Endothelial cell of umbilical vein (primary cell): ENCODE results near the gene SLC27A6. TPM values are rescaled to one million over a fixed set of nuclear protein-coding genes. Genes with fewer than 3 reads are reported as not detected.

Experiments used
- BruUV-seq: library from RNA; stranded (reverse); fragments of 400-500 nt; replicated peaks from 2 replicates; lab custom pipeline; 2021; lab: Mats Ljungman, UMichigan
- CTCF ChIA-PET: fragments of 300-600, 350-600 bp; sonication (Branson Sonifier 250); formaldehyde crosslinking; loops from one replicate; lab custom pipeline; 2021; ENCODE audit warnings: antibody characterized with exemption, inconsistent platforms; lab: Charles Lee
- POLR2A ChIA-PET: fragments of 300-600, 350-600 bp; sonication (Branson Sonifier 250); formaldehyde crosslinking; loops from one replicate; lab custom pipeline; 2021; ENCODE audit warnings: antibody characterized with exemption, inconsistent platforms; lab: Charles Lee
- DNase-seq: peaks from one replicate; pipeline ENCODE4 v3.0.0-alpha.2; 2011; ENCODE audit warnings: low read depth, low spot score
- FAIRE-seq: peaks from 2 replicates; lab custom pipeline; 2011; peaks lifted over from hg19 to GRCh38; lab: Jason Lieb, UNC
- H2AFZ ChIP-seq: 2 replicates; pipeline ENCODE4 v1.6.0; 2012; ENCODE audit warnings: low read depth, low read length, control low read depth, inconsistent platforms
- H3K27ac ChIP-seq: 2 replicates; pipeline ENCODE4 v1.5.1; 2011; ENCODE audit warnings: low read depth, mild to moderate bottlenecking, control low read depth, low read length, moderate library complexity; ENCODE audit not compliant: insufficient read depth
- H3K27me3 ChIP-seq, 2 experiments: 2 replicates each; pipeline versions ENCODE4 v1.6.0 to v1.6.1; 2011; ENCODE audit warnings: low read length in 2 of 2, mixed read lengths in 1 of 2; ENCODE audit not compliant: control insufficient read depth in 2 of 2, insufficient read depth in 2 of 2
- H3K36me3 ChIP-seq, 2 experiments: 2 replicates in 1 of 2; 3 replicates in 1 of 2; pipeline ENCODE4 v1.5.1; 2011; ENCODE audit warnings: low read length in 2 of 2, mild to moderate bottlenecking in 1 of 2, moderate library complexity in 1 of 2; ENCODE audit not compliant: control insufficient read depth in 2 of 2, insufficient read depth in 2 of 2; ENCODE audit errors: extremely low read depth in 1 of 2
- H3K4me1 ChIP-seq: 3 replicates; pipeline ENCODE4 v1.5.1; 2011; ENCODE audit warnings: mild to moderate bottlenecking, low read length; ENCODE audit not compliant: control insufficient read depth, insufficient read depth; ENCODE audit errors: extremely low read depth
- H3K4me2 ChIP-seq: 2 replicates; pipeline ENCODE4 v1.6.1; 2011; ENCODE audit warnings: low read length, control low read depth, mixed read lengths; ENCODE audit not compliant: insufficient read depth
- H3K4me3 ChIP-seq, 3 experiments: fragments of 200-600 bp in 1 of 3; sonication (generic), shearing (Covaris generic) in 1 of 3; replicated peaks in 1 of 3; 2 replicates each; pipeline ENCODE4 v1.5.1; 2011 to 2016; ENCODE audit warnings: control low read depth in 3 of 3, low read length in 3 of 3, mild to moderate bottlenecking in 2 of 3, inconsistent platforms in 1 of 3, low read depth in 1 of 3, moderate library complexity in 1 of 3; ENCODE audit not compliant: insufficient read depth in 1 of 3
- H3K79me2 ChIP-seq: 2 replicates; pipeline ENCODE4 v1.6.0; 2012; ENCODE audit warnings: low read length, inconsistent platforms; ENCODE audit not compliant: control insufficient read depth, insufficient read depth
- H3K9ac ChIP-seq: replicated peaks from 2 replicates; pipeline ENCODE3; 2011; ENCODE audit warnings: low read length, control low read depth; ENCODE audit not compliant: insufficient read depth; ENCODE audit errors: extremely low read depth
- H3K9me1 ChIP-seq: replicated peaks from 3 replicates; pipeline ENCODE4 v1.6.0; 2011; ENCODE audit warnings: mild to moderate bottlenecking, low read length; ENCODE audit not compliant: control insufficient read depth, insufficient read depth; ENCODE audit errors: extremely low read depth
- H3K9me3 ChIP-seq: replicated peaks from 2 replicates; pipeline ENCODE4 v1.5.1; 2012; ENCODE audit warnings: low read length, inconsistent platforms; ENCODE audit not compliant: control insufficient read depth, insufficient read depth
- H4K20me1 ChIP-seq: replicated peaks from 2 replicates; pipeline ENCODE3; 2011; ENCODE audit warnings: mild to moderate bottlenecking, low read length; ENCODE audit not compliant: control insufficient read depth, insufficient read depth; ENCODE audit errors: extremely low read depth
- EZH2 ChIP-seq: IDR thresholded peaks from 2 replicates; pipeline ENCODE4 v1.6.1; 2012; ENCODE audit warnings: borderline replicate concordance, low read depth, mild to moderate bottlenecking, moderate library complexity, low read length, inconsistent platforms; ENCODE audit not compliant: severe bottlenecking
- JUN ChIP-seq: IDR thresholded peaks from 2 replicates; pipeline ENCODE4 v1.6.1; 2011; ENCODE audit warnings: borderline replicate concordance, low read depth; ENCODE audit not compliant: insufficient read length, insufficient read depth
- POLR2AphosphoS5 ChIP-seq: IDR thresholded peaks from 2 replicates; pipeline ENCODE4 v1.6.1; 2012; ENCODE audit warnings: low read depth, mild to moderate bottlenecking, control low read depth, low read length, moderate library complexity; ENCODE audit not compliant: insufficient read depth
- dilution Hi-C: fragments of 300-500 bp; cut with MboI; formaldehyde crosslinking; loops from one replicate; pipeline ENCODE4 v1.15.0; 2019; ENCODE audit warnings: low sequenced_read_pairs; ENCODE audit not compliant: extremely low pct_ligation_motif_present
- intact Hi-C: fragments of 100-400 bp; cut with micrococcal nuclease; formaldehyde crosslinking; loops from one replicate; pipeline ENCODE4 v1.10.0; 2022
- polyA plus RNA-seq, 4 experiments: library from polyadenylated mRNA; depleted of rRNA in 3 of 4; stranded (reverse) in 3 of 4; unstranded in 1 of 4; fragments of >200 nt; gene quantifications; 2 replicates each; pipeline versions ENCODE4 v1.2.1 to v1.2.3, GENCODE V29; 2011 to 2012; ENCODE audit warnings: missing spikeins in 1 of 4
- total RNA-seq: library from RNA; stranded (reverse); gene quantifications from 2 replicates; pipeline ENCODE4 v1.2.3, GENCODE V29; 2021
- TF ChIP-seq, protein P1 (sequence below): IDR thresholded peaks from 2 replicates; pipeline ENCODE4 v1.6.1; 2011; ENCODE audit not compliant: insufficient read depth, insufficient read length
- TF ChIP-seq, protein P2 (sequence below), 2 donors: IDR thresholded peaks; 1 replicate in 1 of 2; 2 replicates in 1 of 2; pipeline ENCODE4 v1.5.1; 2011; ENCODE audit warnings: low read length in 2 of 2, mild to moderate bottlenecking in 2 of 2, moderate library complexity in 2 of 2, control low read depth in 1 of 2, inconsistent platforms in 1 of 2, low read depth in 1 of 2; ENCODE audit not compliant: insufficient read depth in 1 of 2; ENCODE audit errors: extremely low read depth in 1 of 2

The SLC27A6 gene
- total and polyA plus RNA-seq, 2 donors (not counting 3 experiments of a cell fraction or from before 2014, with no cell fraction given), result 0.10 TPM; not detected in 1

DNA sequence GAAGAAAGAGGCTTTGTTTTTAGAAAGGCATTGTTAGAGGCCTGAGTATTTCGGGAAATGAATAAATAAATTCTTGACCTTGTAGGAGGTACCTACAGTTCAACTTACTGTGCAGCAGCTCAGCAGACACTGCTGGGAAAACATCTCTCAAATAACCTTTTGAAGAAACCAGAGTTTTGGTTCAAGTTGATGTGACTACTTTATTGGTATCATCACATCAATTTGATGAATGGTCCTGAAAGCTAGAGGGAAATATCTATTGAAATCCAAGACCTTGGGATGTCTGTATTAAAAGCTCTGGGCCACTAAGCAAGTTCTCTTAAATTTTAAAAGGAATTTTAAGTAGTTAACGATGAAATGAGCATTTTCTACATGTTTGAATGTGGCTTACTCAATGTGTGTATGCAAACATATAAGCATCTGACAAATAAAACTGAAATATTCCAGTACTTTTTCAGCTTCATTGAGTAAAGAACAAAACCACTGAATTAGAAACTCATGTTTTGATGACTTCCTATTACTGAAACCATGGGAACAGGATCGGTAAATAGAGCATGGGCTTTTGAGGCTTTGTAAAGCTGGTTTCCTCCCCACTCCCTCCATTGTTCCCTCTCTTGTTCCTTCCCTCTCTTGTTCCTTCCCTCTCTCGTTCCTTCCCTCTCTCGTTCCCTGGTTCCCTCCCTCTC lies 36.7 kb downstream of the SLC27A6 start:
- H3K9ac ChIP-seq, result no peak overlapping the region
- H3K27me3 ChIP-seq, result no peaks in the 10 kb centered on the region
- no TSS peak for BruUV-seq
- no peak overlapping the region for H2AFZ ChIP-seq
- intact Hi-C loops, result loop anchor here (2.0 kb wide), 1 partner anchor 21 kb away; no protein-coding TSS in a partner anchor
- H3K9me3 ChIP-seq, result no peaks in the 10 kb centered on the region
- DNase-seq (no peak), FAIRE-seq (no peak)
- no peaks in the 10 kb centered on the region for H3K9me1 ChIP-seq
- no peaks in the 10 kb centered on the region for H4K20me1 ChIP-seq
- no peaks in the 10 kb centered on the region for H3K4me1 ChIP-seq
- dilution Hi-C loops, result no loop called here
- no peaks in the 10 kb centered on the region for H3K36me3 ChIP-seq
- CTCF ChIA-PET, result no interaction called here
- H3K79me2 ChIP-seq, result no peaks in the 10 kb centered on the region
- H3K27ac ChIP-seq, result no peak overlapping the region
- no peak overlapping the region for H3K4me3 ChIP-seq
- POLR2A ChIA-PET, result no interaction called here
- TF ChIP-seq, protein P1, sequence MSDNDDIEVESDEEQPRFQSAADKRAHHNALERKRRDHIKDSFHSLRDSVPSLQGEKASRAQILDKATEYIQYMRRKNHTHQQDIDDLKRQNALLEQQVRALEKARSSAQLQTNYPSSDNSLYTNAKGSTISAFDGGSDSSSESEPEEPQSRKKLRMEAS, result no peak
- no peak for TF ChIP-seq EZH2
- TF ChIP-seq POLR2AphosphoS5, result no peak
- TF ChIP-seq JUN, result no peak
- TF ChIP-seq, protein P2, sequence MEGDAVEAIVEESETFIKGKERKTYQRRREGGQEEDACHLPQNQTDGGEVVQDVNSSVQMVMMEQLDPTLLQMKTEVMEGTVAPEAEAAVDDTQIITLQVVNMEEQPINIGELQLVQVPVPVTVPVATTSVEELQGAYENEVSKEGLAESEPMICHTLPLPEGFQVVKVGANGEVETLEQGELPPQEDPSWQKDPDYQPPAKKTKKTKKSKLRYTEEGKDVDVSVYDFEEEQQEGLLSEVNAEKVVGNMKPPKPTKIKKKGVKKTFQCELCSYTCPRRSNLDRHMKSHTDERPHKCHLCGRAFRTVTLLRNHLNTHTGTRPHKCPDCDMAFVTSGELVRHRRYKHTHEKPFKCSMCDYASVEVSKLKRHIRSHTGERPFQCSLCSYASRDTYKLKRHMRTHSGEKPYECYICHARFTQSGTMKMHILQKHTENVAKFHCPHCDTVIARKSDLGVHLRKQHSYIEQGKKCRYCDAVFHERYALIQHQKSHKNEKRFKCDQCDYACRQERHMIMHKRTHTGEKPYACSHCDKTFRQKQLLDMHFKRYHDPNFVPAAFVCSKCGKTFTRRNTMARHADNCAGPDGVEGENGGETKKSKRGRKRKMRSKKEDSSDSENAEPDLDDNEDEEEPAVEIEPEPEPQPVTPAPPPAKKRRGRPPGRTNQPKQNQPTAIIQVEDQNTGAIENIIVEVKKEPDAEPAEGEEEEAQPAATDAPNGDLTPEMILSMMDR (IDR thresholded peaks at IDR 0.05; ENCODE audit: extremely low read depth in 1 of 2, insufficient read depth in 1 of 2, low read depth in 1 of 2, low read length in 2 of 2), result no peak
- no peak overlapping the region for H3K4me2 ChIP-seq
